Prostate gland (tissue), 2 donors: ENCODE measurements around the gene STING1.

Experiments used
- CTCF ChIP-seq, 4 experiments: fragments of 200-600 bp in 2 of 4; fragments of 450-650 bp in 2 of 4; sonication (generic) in 2 of 4; IDR thresholded peaks; 1 replicate in 3 of 4; 2 replicates in 1 of 4; pipeline ENCODE4 v1.5.1; 2016 to 2019; ENCODE audit warnings: antibody characterized with exemption in 4 of 4, mild to moderate bottlenecking in 2 of 4, moderate library complexity in 2 of 4
- POLR2A ChIP-seq: fragments of 450-650 bp; IDR thresholded peaks from one replicate; pipeline ENCODE4 v1.6.1; 2016; ENCODE audit warnings: antibody characterized with exemption, mild to moderate bottlenecking
- POLR2AphosphoS5 ChIP-seq: sonication (generic); formaldehyde crosslinking; IDR thresholded peaks from one replicate; pipeline ENCODE4 v1.6.1; 2017; ENCODE audit warnings: antibody characterized with exemption

- TF ChIP-seq CTCF (IDR thresholded peaks at IDR 0.05), result no peak
- TF ChIP-seq POLR2A, result no peak
- TF ChIP-seq POLR2AphosphoS5, result no peak
Observed at GRCh38 chr5:139457653-139458306, 24.8 kb downstream of the STING1 start.
